Muscle of leg (tissue), 11 donors: Measurements from ENCODE around the gene PAM16. TPM values are rescaled to one million over a fixed set of nuclear protein-coding genes. Genes with fewer than 3 reads are reported as not detected.
"Not testable (repeated sequence)": the region's sequence is repeated elsewhere in the genome, so short reads cannot be mapped to it uniquely, and the experiment has no call there.

Source experiments
- DNase-seq: peaks from one replicate; pipeline ENCODE4 v3.0.0; 2013
- H3K27ac ChIP-seq: one replicate; pipeline ENCODE4 v1.5.1; 2013; ENCODE audit warnings: mild to moderate bottlenecking, low read length, control low read depth
- H3K27me3 ChIP-seq: one replicate; pipeline ENCODE4 v1.6.1; 2013; ENCODE audit warnings: low read length; ENCODE audit not compliant: control insufficient read depth, insufficient read depth
- H3K36me3 ChIP-seq: one replicate; pipeline ENCODE4 v1.6.1; 2013; ENCODE audit warnings: low read length; ENCODE audit not compliant: control insufficient read depth, insufficient read depth
- H3K4me1 ChIP-seq: one replicate; pipeline ENCODE4 v1.6.1; 2013; ENCODE audit warnings: low read length; ENCODE audit not compliant: control insufficient read depth, insufficient read depth
- H3K4me3 ChIP-seq: one replicate; pipeline ENCODE4 v1.5.1; 2013; ENCODE audit warnings: low read length, control low read depth
- H3K9me3 ChIP-seq: replicated peaks from 2 replicates; pipeline ENCODE4 v1.6.1; 2013; ENCODE audit warnings: low read depth, low read length; ENCODE audit not compliant: control insufficient read depth
- WGBS: methylation state at CpG from one replicate; pipeline ENCODE4 v1.1.5; 2013; ENCODE audit warnings: missing lambda C conversion rate; ENCODE audit not compliant: insufficient coverage; 5-methylcytosine and 5-hydroxymethylcytosine counted together
- polyA plus RNA-seq, 8 donors: library from polyadenylated mRNA; unstranded; fragments of 120-200 nt; gene quantifications; one replicate each; pipeline versions ENCODE4 v1.2.1 to v1.2.3, GENCODE V29; 2013; ENCODE audit warnings: inconsistent platforms in 1 of 8, low replicate concordance in 1 of 8; ENCODE audit not compliant: insufficient read length in 8 of 8, insufficient read depth in 1 of 8
- total RNA-seq: library from RNA; stranded (reverse); fragments of 120-200 nt; gene quantifications from one replicate; pipeline ENCODE4 v1.2.4, GENCODE V29; 2013

The PAM16 gene
- total and polyA plus RNA-seq, 9 donors = 22.1 to 34.0 (median 27.8) TPM

DNA sequence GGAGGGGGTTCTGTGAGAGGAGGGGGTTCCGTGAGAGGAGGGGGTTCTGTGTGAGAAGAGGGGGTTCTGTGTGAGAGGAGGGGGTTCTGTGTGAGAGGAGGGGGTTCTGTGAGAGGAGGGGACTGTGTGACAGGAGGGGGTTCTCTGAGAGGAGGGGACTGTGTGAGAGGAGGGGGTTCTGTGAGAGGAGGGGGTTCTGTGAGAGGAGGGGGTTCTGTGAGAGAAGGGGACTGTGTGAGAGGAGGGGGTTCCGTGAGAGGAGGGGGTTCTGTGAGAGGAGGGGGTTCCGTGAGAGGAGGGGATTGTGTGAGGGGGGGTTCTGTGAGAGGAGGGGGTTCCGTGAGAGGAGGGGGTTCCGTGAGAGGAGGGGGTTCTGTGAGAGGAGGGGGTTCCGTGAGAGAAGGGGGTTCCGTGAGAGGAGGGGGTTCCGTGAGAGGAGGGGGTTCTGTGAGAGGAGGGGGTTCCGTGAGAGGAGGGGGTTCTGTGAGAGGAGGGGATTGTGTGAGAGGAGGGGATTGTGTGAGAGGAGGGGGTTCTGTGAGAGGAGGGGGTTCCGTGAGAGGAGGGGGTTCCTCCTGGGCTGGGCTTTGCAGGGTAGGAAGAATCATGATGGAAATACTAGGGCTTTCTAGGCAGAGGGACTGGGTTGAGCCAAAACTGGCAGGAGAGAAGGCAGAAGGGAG is 6.7 kb downstream of the PAM16 start:
- not testable (repeated sequence) for DNase-seq, H3K9me3 ChIP-seq, H3K4me3 ChIP-seq, H3K27ac ChIP-seq, H3K27me3 ChIP-seq
- H3K4me1 ChIP-seq = peaks cover 16% of the 10 kb centered on the region
- H3K36me3 ChIP-seq = peaks cover 27% of the 10 kb centered on the region
- WGBS = 59% methylated on average over 7 of the region's 10 CpGs

DNA sequence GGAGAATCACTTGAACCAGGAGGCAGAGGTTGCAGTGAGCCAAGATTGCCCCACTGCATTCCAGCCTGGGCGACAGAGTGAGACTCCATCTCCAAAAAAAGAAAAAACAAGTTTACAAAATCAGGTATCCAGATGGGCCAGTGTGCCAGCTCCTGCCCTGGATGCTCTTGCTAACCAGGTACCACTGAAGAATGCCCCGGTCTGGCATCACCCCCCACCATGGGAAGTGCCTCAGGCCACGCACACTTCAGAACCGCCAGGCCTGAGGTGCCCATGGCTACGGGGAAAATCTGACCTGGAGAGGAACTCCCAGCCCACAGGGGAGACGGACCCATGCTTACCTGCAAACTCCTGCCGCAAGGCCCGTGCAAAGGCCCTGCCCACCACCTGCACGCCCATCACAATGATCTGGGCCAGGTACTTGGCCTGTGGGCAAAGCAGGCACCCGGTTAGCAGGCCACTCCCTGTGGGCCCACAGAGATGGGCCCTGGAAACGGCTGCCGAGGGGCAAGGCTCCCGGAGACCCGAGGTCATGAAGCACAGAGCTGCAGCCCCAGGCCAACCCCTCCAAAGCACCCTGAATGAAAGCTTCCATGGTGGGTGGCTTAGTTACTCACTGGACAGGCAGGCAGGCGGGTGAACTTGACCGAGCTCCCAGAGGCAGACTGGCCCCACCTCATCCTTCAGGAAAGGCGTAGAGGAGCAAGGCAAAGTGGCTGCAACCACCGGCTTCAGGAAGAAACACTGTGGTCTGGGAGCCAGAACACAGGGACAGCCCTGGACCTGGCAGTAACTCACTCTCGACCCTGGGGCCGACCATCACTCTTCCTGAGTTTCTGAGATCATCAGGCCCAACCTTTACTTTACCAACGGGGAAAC is 8.0 kb downstream of the PAM16 start:
- no peak overlapping the region for H3K27ac ChIP-seq
- H3K4me3 ChIP-seq = no peak overlapping the region
- 85% methylated on average over 19 of the region's 21 CpGs for WGBS
- no peak for DNase-seq
- peaks cover 38% of the 10 kb centered on the region for H3K36me3 ChIP-seq
- H3K27me3 ChIP-seq = no peaks in the 10 kb centered on the region
- peaks cover 26% of the 10 kb centered on the region for H3K4me1 ChIP-seq
- H3K9me3 ChIP-seq = no peaks in the 10 kb centered on the region

DNA sequence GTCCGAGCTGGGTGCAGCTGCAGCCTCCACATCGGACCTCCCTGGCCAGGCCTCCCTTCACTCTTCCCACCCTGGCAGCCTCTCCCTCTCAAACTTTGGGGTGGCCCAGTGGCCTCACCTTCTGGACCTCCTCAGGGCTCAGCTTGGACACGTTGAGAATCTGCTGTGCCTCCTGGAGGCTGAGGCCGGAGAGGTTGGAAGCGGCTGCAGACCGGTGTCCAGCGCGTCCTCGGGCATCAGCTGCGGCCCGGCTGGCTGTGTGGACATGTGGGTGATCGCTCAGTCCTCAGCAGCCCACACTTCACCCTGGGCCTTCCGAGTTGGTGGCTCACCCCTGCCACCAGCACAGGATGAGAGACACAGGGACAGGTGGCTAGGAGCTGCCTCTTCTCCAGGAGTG is 9.9 kb downstream of the PAM16 start:
- DNase-seq = no peak
- peaks cover 26% of the 10 kb centered on the region for H3K4me1 ChIP-seq
- H3K27ac ChIP-seq = no peak overlapping the region
- H3K27me3 ChIP-seq = no peaks in the 10 kb centered on the region
- 65% methylated on average over 3 of the region's 13 CpGs for WGBS
- no peak overlapping the region for H3K4me3 ChIP-seq
- H3K9me3 ChIP-seq = no peaks in the 10 kb centered on the region
- H3K36me3 ChIP-seq = peaks cover 52% of the 10 kb centered on the region

DNA sequence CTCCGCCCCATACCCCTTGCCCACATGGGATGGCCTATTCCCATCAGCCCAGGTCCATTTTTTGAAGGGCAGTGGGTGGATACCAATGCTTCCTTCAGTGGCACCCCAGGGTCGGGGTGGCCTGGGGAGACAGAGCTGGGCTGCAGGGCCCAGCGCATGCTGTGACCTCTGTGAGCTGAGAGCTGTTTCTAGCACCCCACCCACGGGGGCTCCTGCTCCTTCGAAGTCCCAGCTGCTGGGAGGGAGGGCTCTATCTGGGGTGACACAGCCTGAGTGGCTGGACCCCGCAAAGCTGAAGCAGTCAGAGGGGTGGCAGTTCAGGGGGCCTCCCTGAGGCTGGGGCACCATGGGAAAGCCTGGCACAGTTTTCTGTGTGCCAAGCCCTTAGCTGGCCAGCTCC is 10.7 kb downstream of the PAM16 start:
- Histone ChIP-seq H3K4me3 (no peak overlapping the region), H3K9me3 (no peaks in the 10 kb centered on the region), H3K27me3 (no peaks in the 10 kb centered on the region), H3K36me3 (peaks cover 58% of the 10 kb centered on the region), H3K27ac (no peak overlapping the region), H3K4me1 (peaks cover 26% of the 10 kb centered on the region)
- WGBS = 75% methylated on average over 4 of the region's 6 CpGs
- no peak for DNase-seq

DNA sequence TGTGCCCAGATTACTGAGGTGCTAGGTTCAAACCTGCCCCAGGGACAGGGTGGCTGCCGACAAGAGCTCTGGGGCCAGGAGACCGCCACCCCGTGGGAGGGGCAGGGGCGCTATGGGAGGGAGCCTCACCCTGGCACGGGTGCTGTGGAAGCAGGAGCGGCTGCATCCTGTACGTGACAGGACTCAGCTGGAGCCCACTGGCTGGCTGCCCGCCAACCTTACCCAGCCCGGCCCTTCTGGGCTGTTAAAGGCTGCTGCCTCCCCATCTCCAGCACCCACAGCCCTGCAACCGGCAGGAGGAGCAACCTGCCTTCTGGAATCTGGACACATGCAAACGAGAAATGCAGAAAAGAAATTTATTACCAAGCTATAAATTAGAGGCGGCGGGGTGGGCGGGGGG is 11.2 kb downstream of the PAM16 start:
- Histone ChIP-seq H3K27ac (peak overlapping the region; percentile 47), H3K4me3 (no peak overlapping the region), H3K27me3 (no peaks in the 10 kb centered on the region), H3K9me3 (no peaks in the 10 kb centered on the region), H3K4me1 (peaks cover 26% of the 10 kb centered on the region), H3K36me3 (peaks cover 63% of the 10 kb centered on the region)
- 46% methylated on average over 14 of the region's 14 CpGs for WGBS
- peak; percentile 61 for DNase-seq

DNA sequence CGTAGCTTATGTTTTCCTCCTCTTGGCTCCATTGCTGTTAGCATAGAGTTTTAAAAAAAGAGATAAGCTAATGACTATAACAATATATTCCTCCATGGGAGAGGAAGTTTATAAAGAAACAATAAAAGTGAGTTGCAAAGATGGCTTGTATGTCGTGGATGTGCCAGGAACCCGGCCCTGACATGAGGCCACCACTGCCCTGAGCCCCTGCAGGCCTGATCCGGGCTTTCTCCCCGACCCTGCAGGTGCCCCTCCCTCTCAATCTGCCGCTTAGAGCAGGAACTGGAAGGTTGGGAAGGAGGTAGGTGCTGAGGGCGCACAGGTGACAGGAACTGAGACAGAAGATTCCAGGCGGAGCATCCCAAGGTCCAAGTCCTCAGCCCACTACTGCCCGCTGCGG is 11.7 kb downstream of the PAM16 start:
- H3K27me3 ChIP-seq = no peaks in the 10 kb centered on the region
- DNase-seq = no peak
- no peak overlapping the region for H3K4me3 ChIP-seq
- H3K9me3 ChIP-seq = no peaks in the 10 kb centered on the region
- H3K36me3 ChIP-seq = peaks cover 67% of the 10 kb centered on the region
- H3K4me1 ChIP-seq = peaks cover 28% of the 10 kb centered on the region
- H3K27ac ChIP-seq = peak overlapping the region; percentile 47
- 40% methylated on average over 2 of the region's 10 CpGs for WGBS

DNA sequence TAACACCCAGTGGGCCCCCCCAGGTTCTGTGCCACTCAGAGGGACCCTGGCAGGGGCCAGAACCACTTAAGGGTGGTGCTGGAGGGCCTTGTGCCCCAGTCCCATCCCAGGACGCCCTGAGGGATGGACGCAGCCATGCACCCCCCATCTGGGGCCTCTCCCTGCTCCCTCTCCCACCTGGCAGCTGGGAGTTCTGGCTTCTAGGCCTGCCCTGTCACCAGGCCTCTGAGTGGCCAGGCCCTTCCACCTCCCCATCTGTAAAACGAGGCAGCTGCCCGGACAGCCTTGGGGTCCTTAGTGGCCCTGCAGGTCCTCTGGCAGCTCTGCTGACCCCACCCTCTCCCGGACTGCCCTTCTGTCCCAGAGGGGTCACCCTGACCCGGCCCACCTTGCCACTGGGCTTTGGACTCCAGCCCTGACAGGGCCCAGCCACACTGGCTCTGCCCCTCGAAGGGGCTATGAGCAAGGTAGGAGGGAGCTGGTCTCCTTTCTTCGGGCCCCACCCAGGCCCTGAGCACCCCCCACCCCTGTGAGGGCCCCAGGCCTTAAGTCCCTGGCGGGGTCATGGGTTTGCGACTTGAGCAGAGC is 12.3 kb downstream of the PAM16 start:
- Histone ChIP-seq H3K27ac (no peak overlapping the region), H3K4me1 (peaks cover 28% of the 10 kb centered on the region), H3K4me3 (no peak overlapping the region), H3K27me3 (no peaks in the 10 kb centered on the region), H3K9me3 (no peaks in the 10 kb centered on the region), H3K36me3 (peaks cover 70% of the 10 kb centered on the region)
- WGBS = 45% methylated on average over 6 of the region's 10 CpGs
- DNase-seq = no peak

DNA sequence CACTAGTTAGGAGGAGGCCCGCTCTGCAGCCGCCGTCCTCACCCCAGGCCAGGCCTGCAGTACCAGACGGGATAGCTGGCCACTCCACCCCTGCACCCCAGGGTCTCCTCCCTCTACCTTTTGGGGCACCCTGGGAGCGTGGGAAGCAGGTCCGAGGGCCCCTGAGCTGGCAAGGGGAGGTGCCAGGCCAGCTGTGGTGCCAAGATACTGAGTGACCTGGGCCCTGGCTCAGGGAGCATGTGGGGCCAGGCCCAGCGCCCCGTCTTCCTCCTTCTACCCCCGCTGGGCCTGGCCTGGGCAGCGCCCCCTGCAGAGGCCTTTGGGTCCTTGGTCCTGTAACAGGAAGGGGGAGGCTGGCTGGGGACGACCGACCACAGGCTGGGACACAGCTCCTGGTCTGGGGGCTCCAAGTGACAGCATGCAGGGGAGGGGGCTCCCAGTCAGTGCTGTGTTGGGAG is 13.0 kb downstream of the PAM16 start:
- no peak for DNase-seq
- Histone ChIP-seq H3K36me3 (peaks cover 73% of the 10 kb centered on the region), H3K27ac (no peak overlapping the region), H3K9me3 (no peaks in the 10 kb centered on the region), H3K4me3 (no peak overlapping the region), H3K4me1 (peaks cover 28% of the 10 kb centered on the region), H3K27me3 (no peaks in the 10 kb centered on the region)
- WGBS = 61% methylated on average over 7 of the region's 12 CpGs

DNA sequence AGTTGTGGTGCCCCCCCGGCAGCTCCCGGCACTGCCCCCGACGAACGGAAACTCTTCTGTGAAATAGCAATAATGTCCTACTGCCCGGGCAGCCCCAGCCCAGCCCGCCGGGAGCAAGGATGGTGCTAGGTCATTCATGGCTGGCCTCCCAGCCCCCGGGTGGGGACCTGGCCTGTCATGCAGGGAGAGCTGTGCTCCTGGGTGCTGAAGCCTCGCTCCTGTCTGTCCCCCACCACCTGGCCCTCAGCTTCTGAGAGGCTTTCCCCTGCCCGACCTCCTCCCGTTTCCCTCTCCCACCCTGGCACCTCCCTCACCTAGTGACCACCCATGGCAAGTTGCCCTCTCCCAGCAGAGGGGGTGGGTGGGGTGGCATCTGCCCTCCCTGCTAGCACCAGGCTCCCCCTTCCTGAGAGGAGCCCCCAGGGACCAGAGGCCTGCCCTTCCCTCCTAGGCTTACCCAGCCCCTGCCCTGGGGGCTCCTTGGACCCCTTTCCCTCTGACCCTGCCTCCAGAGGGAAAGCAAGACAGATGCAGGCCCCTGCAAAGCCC is 13.5 kb downstream of the PAM16 start:
- H3K27ac ChIP-seq = no peak overlapping the region
- peaks cover 75% of the 10 kb centered on the region for H3K36me3 ChIP-seq
- WGBS = 62% methylated on average over 9 of the region's 12 CpGs
- no peak overlapping the region for H3K4me3 ChIP-seq
- DNase-seq = no peak
- no peaks in the 10 kb centered on the region for H3K9me3 ChIP-seq
- H3K27me3 ChIP-seq = no peaks in the 10 kb centered on the region
- peaks cover 28% of the 10 kb centered on the region for H3K4me1 ChIP-seq
